GM23338 (cell line): ENCODE measurements around the gene USP10. TPM values are rescaled to one million over a fixed set of nuclear protein-coding genes. Genes with fewer than 3 reads are reported as not detected.

Source experiments
- ATAC-seq: fragments of 200-7000 bp; cut with Tn5 transposase; 3 replicates; pipeline ENCODE4 v1.9.1; 2020
- DNase-seq: peaks from one replicate; pipeline ENCODE4 v3.0.0-alpha.2; 2015; ENCODE audit warnings: low spot score
- H2AFZ ChIP-seq: fragments of 200-600 bp; sonication (generic); 2 replicates; pipeline ENCODE4 v1.8.0; 2016; ENCODE audit warnings: antibody characterized with exemption, mild to moderate bottlenecking, moderate library complexity
- H3F3A ChIP-seq: fragments of 200-600 bp; sonication (generic); replicated peaks from 2 replicates; pipeline ENCODE4 v1.8.0; 2017; ENCODE audit warnings: antibody characterized with exemption, mixed run types, low read depth
- H3K27ac ChIP-seq: fragments of 200-600 bp; sonication (generic); 2 replicates; pipeline ENCODE4 v1.6.1; 2016; ENCODE audit warnings: low read depth
- H3K27me3 ChIP-seq: fragments of 200-600 bp; sonication (generic); 2 replicates; pipeline ENCODE4 v1.8.0; 2016; ENCODE audit warnings: mild to moderate bottlenecking, mixed run types, moderate library complexity; ENCODE audit not compliant: insufficient read depth
- H3K36me3 ChIP-seq: fragments of 200-600 bp; sonication (generic); 2 replicates; pipeline ENCODE4 v1.8.0; 2016; ENCODE audit warnings: mild to moderate bottlenecking; ENCODE audit not compliant: insufficient read depth
- H3K4me1 ChIP-seq: fragments of 200-600 bp; sonication (generic); 2 replicates; pipeline ENCODE4 v1.8.0; 2016; ENCODE audit warnings: mild to moderate bottlenecking, moderate library complexity; ENCODE audit not compliant: insufficient read depth
- H3K4me2 ChIP-seq: fragments of 200-600 bp; sonication (generic); 2 replicates; pipeline ENCODE4 v1.7.1; 2017; ENCODE audit warnings: mixed run types
- H3K4me3 ChIP-seq: fragments of 200-600 bp; sonication (generic); 2 replicates; pipeline ENCODE4 v1.6.1; 2016; ENCODE audit warnings: mixed run types
- H3K79me2 ChIP-seq: fragments of 200-600 bp; sonication (generic); replicated peaks from 2 replicates; pipeline ENCODE4 v1.8.0; 2017; ENCODE audit warnings: mild to moderate bottlenecking; ENCODE audit not compliant: insufficient read depth
- H3K9me2 ChIP-seq: fragments of 200-600 bp; sonication (generic); 2 replicates; pipeline ENCODE4 v1.8.0; 2017; ENCODE audit not compliant: insufficient read depth
- H4K20me1 ChIP-seq: fragments of 200-600 bp; sonication (generic); replicated peaks from 2 replicates; pipeline ENCODE4 v1.8.0; 2017; ENCODE audit warnings: mild to moderate bottlenecking; ENCODE audit not compliant: insufficient read depth
- H3K27ac Mint-ChIP-seq: 2 replicates; pipeline ENCODE4 v1.8.0; 2020; ENCODE audit warnings: inconsistent platforms, mild to moderate bottlenecking, moderate library complexity, mixed read lengths
- H3K27me3 Mint-ChIP-seq: 3 replicates; pipeline ENCODE4 v1.8.0; 2022; ENCODE audit warnings: low read depth, mild to moderate bottlenecking, moderate library complexity, mixed read lengths, inconsistent platforms; ENCODE audit not compliant: insufficient read depth, poor library complexity
- H3K36me3 Mint-ChIP-seq: 3 replicates; pipeline ENCODE4 v1.8.0; 2021; ENCODE audit warnings: low read depth, mild to moderate bottlenecking, inconsistent platforms, moderate library complexity, mixed read lengths
- H3K4me1 Mint-ChIP-seq: 3 replicates; pipeline ENCODE4 v1.8.0; 2020; ENCODE audit warnings: mild to moderate bottlenecking, inconsistent platforms, mixed read lengths
- H3K4me3 Mint-ChIP-seq: 3 replicates; pipeline ENCODE4 v1.8.0; 2021; ENCODE audit warnings: moderate library complexity, mild to moderate bottlenecking, inconsistent platforms, mixed read lengths
- H3K9me3 Mint-ChIP-seq: 3 replicates; pipeline ENCODE4 v1.8.0; 2020; ENCODE audit warnings: moderate library complexity, mild to moderate bottlenecking, inconsistent platforms, mixed read lengths
- CREB1 ChIP-seq: fragments of 250-450 bp; sonication (Bioruptor Pico); IDR thresholded peaks from 2 replicates; pipeline ENCODE4 v1.5.0; 2020; ENCODE audit warnings: low read depth, mild to moderate bottlenecking, moderate library complexity
- CTCF ChIP-seq, 2 experiments: fragments of 200-600 bp in 1 of 2; sonication (generic) in 1 of 2; conservative IDR thresholded peaks; 2 replicates each; pipeline versions ENCODE4 v1.5.1 to v1.6.1; 2016 to 2017; ENCODE audit warnings: antibody characterized with exemption in 2 of 2, low read depth in 2 of 2, mild to moderate bottlenecking in 2 of 2, moderate library complexity in 1 of 2
- EZH2phosphoT487 ChIP-seq: fragments of 200-600 bp; sonication (generic); IDR thresholded peaks from one replicate; pipeline ENCODE4 v1.8.1; 2018; ENCODE audit warnings: antibody characterized with exemption; ENCODE audit not compliant: unreplicated experiment
- REST ChIP-seq: IDR thresholded peaks from one replicate; pipeline ENCODE4 v1.6.1; 2018; ENCODE audit warnings: antibody characterized with exemption; ENCODE audit not compliant: unreplicated experiment
- STAT1 ChIP-seq: IDR thresholded peaks from one replicate; pipeline ENCODE4 v1.6.1; 2016; ENCODE audit warnings: antibody characterized with exemption; ENCODE audit not compliant: unreplicated experiment
- ZNF114 ChIP-seq: fragments of 250-450 bp; sonication (Bioruptor Pico); IDR thresholded peaks from 2 replicates; pipeline ENCODE4 v1.5.0; 2020; ENCODE audit warnings: mild to moderate bottlenecking, moderate library complexity
- ZNF331 ChIP-seq: fragments of 250-450 bp; sonication (Bioruptor Pico); IDR thresholded peaks from 2 replicates; pipeline ENCODE4 v1.5.0; 2020; ENCODE audit warnings: low read depth, mild to moderate bottlenecking, moderate library complexity
- ZNF462 ChIP-seq: fragments of 250-450 bp; sonication (Bioruptor Pico); IDR thresholded peaks from 2 replicates; pipeline ENCODE4 v1.5.0; 2020; ENCODE audit warnings: mild to moderate bottlenecking, moderate library complexity
- polyA plus RNA-seq: library from polyadenylated mRNA; unstranded; fragments of >200 nt; fragmentation: Nextera tagmentation; extraction: Ambion mirVana; gene quantifications from 2 replicates; pipeline ENCODE4 v1.2.1, GENCODE V29; 2016
- total RNA-seq: library from RNA; depleted of rRNA; stranded (reverse); fragments of >200 nt; shearing (Covaris generic); gene quantifications from 2 replicates; pipeline ENCODE4 v1.2.3, GENCODE V29; 2014

USP10 gene
- total and polyA plus RNA-seq, 2 experiments from 2014 or later = 158 to 194 TPM

GRCh38 chr16:84660973-84661372, 38.8 kb upstream of the USP10 start (continued):
- no peak for TF ChIP-seq ZNF462 (CRISPR knock-in tag)
- TF ChIP-seq REST = no peak
- TF ChIP-seq CREB1 = no peak
- TF ChIP-seq ZNF114 (CRISPR knock-in tag) = no peak
- no peak for TF ChIP-seq STAT1

- H4K20me1 ChIP-seq = no peaks in the 10 kb centered on the region
- peaks cover 4% of the 10 kb centered on the region; the same call in 1 of the 2 replicates for H3K36me3 ChIP-seq
- H3K4me2 ChIP-seq = no peak overlapping the region
- Mint-ChIP-seq H3K9me3 (no peaks in the 10 kb centered on the region), H3K27ac (no peak overlapping the region), H3K4me1 (peaks cover 19% of the 10 kb centered on the region), H3K36me3 (peaks cover 48% of the 10 kb centered on the region), H3K27me3 (peaks cover 10% of the 10 kb centered on the region), H3K4me3 (no peak overlapping the region)
- no peak overlapping the region for H3K4me3 ChIP-seq
- H3K4me1 ChIP-seq = peaks cover 15% of the 10 kb centered on the region
- H3F3A ChIP-seq = 0 out of 2 replicates have a peak, but pooled peaks cover 2% of the 10 kb centered on the region
- DNase-seq (no peak), ATAC-seq (no peak)
- H3K9me2 ChIP-seq = no peaks in the 10 kb centered on the region
- H3K27me3 ChIP-seq = no peaks in the 10 kb centered on the region
- H3K79me2 ChIP-seq = no peaks in the 10 kb centered on the region
- no peak overlapping the region for H3K27ac ChIP-seq
- H2AFZ ChIP-seq = no peak overlapping the region
- TF ChIP-seq CTCF (conservative IDR thresholded peaks at IDR 0.05; ENCODE audit: low read depth in 2 of 2) (no peak), REST (no peak), ZNF331 (no peak), EZH2phosphoT487 (no peak)
Measured at GRCh38 chr16:84661418-84662060, 38.3 kb upstream of the USP10 start.
